Measurements from ENCODE around the gene DLST. TPM values are rescaled to one million over a fixed set of nuclear protein-coding genes. Genes with fewer than 3 reads are reported as not detected.

DLST gene
- 122 TPM for total RNA-seq
- polyA plus RNA-seq, result 10 to 100 TPM in 2 of 4 donors, 1 to 10 TPM in 2; 8.1 to 11.7 (median 10.2) TPM

DNA sequence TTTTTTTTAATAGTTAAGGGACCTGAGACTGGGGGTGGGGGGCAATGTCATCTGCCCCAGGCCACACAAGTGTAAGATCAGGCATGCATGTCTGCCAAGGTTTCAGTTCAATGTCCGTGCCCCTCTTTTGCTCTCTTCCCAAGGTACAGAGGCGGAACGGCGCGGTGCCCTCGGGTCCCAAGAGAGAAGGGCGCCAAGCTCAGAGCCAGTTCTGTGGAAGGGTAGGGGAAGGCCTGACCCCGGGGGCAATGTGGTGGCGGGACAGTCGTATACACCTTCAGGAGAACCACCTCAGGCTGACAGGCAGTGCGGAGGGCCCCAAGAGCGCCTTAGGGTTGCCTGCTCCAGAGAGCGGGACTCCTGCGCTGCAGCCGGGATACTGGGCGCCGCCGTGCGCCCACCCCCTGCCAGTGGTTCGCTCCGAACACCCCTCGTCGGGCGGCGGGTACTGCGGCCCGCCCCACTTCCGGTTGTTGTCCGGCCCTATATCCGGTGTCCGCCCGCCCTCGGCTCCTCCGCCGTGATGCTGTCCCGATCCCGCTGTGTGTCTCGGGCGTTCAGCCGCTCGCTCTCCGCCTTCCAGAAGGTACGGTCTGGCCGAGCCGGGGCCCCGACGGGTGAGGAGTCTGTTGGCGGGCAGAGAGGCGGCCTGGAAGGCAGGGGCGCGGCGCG, at the start of gene DLST:
DLST (plus strand) TSS at position 486 of the 672 bp plus-strand sequence; CDS start at position 524, 38 bp downstream.
- no peaks in the 10 kb centered on the region for H3K9me3 Mint-ChIP-seq
- peak within 1 kb of the TSS; percentile 95 to 100 (median 98) for H3K4me3 Mint-ChIP-seq
- Histone ChIP-seq H3K9me3 (ENCODE audit: control insufficient read depth in 2 of 2, low read length in 2 of 2) (no peaks in the 10 kb centered on the region), H3K27ac (ENCODE audit: insufficient read depth, low read length, poor library complexity, severe bottlenecking) (peak within 1 kb of the TSS; percentile 84), H3K4me3 (ENCODE audit: low read depth, low read length) (peak within 1 kb of the TSS; percentile 93), H3K4me1 (ENCODE audit: control insufficient read depth, insufficient read depth, low read length, poor library complexity, severe bottlenecking) (peaks cover 42% of the 10 kb centered on the region), H3K36me3 (ENCODE audit: control insufficient read depth, insufficient read depth, low read length) (peaks cover 10% of the 10 kb centered on the region), H3K27me3 (ENCODE audit: control insufficient read depth, insufficient read depth, low read length) (no peaks in the 10 kb centered on the region)
- H3K4me1 Mint-ChIP-seq, result peaks cover 14 to 64% (median 50%) of the 10 kb centered on the region in 4 donors
- no peaks in the 10 kb centered on the region for H3K27me3 Mint-ChIP-seq
- peak; percentile 78 to 92 (median 85) for DNase-seq
- peak within 1 kb of the TSS; percentile 94 to 100 (median 99) for H3K27ac Mint-ChIP-seq
- peaks cover 8% of the 10 kb centered on the region for H3K36me3 Mint-ChIP-seq
- ATAC-seq (ENCODE audit: low read depth in 2 of 2), result peak; percentile 89 to 94

DNA sequence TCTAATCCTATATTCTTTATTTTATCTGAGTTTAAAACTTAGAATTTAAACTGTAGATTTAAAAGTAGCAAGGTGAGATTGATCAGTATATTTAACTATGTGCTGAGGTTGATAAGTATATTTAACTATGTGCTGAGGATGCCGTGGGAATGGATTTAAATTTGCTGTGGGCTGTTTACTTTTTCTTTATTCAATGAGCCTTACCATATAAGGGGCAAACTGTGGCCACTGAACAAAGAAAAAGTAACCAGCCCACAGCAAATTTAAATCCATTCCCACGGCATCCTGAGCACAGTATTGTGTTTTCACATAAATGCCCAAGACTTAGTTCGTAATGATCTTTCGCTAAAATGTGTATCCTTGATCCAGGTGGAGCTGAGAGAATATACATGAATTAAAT, 48.9 kb upstream of the DLST start:
- no peak overlapping the region for H3K27ac ChIP-seq (ENCODE audit: insufficient read depth, low read length, poor library complexity, severe bottlenecking)
- H3K4me3 Mint-ChIP-seq, result no peak overlapping the region
- H3K27ac Mint-ChIP-seq, result no peak overlapping the region
- no peaks in the 10 kb centered on the region for H3K9me3 ChIP-seq (ENCODE audit: control insufficient read depth in 2 of 2, low read length in 2 of 2)
- H3K9me3 Mint-ChIP-seq, result no peaks in the 10 kb centered on the region
- ATAC-seq (ENCODE audit: low read depth in 2 of 2) (no peak), DNase-seq (no peak)
- peaks cover 29 to 38% (median 37%) of the 10 kb centered on the region in 4 donors for H3K4me1 Mint-ChIP-seq
- H3K27me3 ChIP-seq (ENCODE audit: control insufficient read depth, insufficient read depth, low read length), result no peaks in the 10 kb centered on the region
- H3K36me3 ChIP-seq (ENCODE audit: control insufficient read depth, insufficient read depth, low read length), result peaks cover 30% of the 10 kb centered on the region
- peaks cover 28% of the 10 kb centered on the region for H3K4me1 ChIP-seq (ENCODE audit: control insufficient read depth, insufficient read depth, low read length, poor library complexity, severe bottlenecking)
- H3K36me3 Mint-ChIP-seq, result peaks cover 24% of the 10 kb centered on the region
- H3K4me3 ChIP-seq (ENCODE audit: low read depth, low read length), result no peak overlapping the region
- no peaks in the 10 kb centered on the region for H3K27me3 Mint-ChIP-seq

DNA sequence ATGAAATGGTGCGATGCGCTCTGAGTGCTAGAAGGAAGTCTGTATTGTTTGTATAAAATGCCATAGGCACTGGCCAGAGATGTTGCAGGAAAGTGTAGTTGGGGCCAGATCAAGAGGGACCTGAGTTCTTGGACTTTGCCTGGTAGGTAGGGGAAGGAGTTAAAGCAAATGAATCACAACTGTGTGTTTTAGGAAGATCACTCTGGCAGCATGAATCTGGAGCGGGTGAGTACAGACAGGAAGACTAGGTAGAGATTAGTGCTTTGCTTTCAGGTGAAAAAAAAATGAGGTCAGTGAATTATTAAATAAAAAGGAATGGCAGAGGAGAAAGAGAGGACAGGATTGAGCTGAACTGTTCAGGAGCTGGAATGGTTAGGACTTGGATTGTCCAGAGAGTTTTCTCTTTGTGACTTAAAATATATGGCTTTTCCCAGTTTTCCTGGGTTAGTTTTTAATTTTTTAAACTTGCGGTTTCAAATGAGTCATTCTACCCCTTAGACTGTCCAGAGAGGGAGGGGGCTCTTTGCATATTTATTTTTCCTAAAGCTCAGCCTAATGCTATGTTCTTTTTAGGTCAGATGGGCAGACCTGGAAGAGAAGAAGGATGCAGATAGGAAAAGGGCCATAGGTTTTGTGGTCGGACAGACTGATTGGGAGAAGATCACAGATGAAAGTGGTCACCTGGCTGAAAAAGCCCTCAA, 46.9 kb upstream of the DLST start:
- Histone ChIP-seq H3K9me3 (ENCODE audit: control insufficient read depth in 2 of 2, low read length in 2 of 2) (no peaks in the 10 kb centered on the region), H3K4me3 (ENCODE audit: low read depth, low read length) (no peak overlapping the region), H3K4me1 (ENCODE audit: control insufficient read depth, insufficient read depth, low read length, poor library complexity, severe bottlenecking) (peaks cover 37% of the 10 kb centered on the region), H3K36me3 (ENCODE audit: control insufficient read depth, insufficient read depth, low read length) (peaks cover 19% of the 10 kb centered on the region), H3K27me3 (ENCODE audit: control insufficient read depth, insufficient read depth, low read length) (no peaks in the 10 kb centered on the region), H3K27ac (ENCODE audit: insufficient read depth, low read length, poor library complexity, severe bottlenecking) (no peak overlapping the region)
- Mint-ChIP-seq H3K27ac (peak overlapping the region; percentile 85 to 94 (median 92)), H3K4me1 (peaks cover 39 to 55% (median 47%) of the 10 kb centered on the region in 4 donors), H3K9me3 (no peaks in the 10 kb centered on the region), H3K4me3 (peak overlapping the region in 3 of 4 donors; percentile 4 to 11 (median 4)), H3K36me3 (peaks cover 14% of the 10 kb centered on the region), H3K27me3 (no peaks in the 10 kb centered on the region)
- DNase-seq, result no peak
- no peak for ATAC-seq (ENCODE audit: low read depth in 2 of 2)

DNA sequence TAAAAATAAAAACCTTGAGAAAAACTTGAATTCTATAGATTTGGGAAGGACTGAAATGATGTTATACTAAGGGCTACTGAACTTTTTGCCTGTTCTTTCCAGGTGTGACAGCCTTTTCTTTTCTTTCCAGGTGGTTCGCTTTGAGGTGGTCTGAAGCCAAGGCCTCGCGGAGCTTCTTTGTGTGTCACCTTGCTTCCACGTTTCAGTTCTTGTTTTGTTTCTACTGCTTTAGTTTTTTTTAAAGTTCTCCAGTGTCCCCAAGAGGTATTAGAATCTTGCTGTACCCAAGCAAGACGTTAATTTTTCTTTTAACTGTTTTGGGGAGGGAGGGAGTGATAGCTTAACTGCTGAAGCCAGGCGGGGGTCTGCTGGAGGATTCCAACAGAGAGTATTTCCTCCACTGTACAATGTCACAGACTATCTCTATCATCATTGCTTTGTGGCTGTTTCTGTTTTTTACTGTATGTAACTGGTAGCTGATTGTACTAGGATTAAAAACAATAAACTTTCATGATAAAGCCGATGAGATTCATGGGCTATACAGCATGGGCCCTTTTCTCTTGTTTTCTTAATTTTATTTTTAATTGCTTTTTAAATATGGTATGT, 46.0 kb upstream of the DLST start:
- peaks cover 40 to 64% (median 52%) of the 10 kb centered on the region in 4 donors for H3K4me1 Mint-ChIP-seq
- H3K27me3 Mint-ChIP-seq, result no peaks in the 10 kb centered on the region
- H3K4me3 Mint-ChIP-seq, result peak overlapping the region in 3 of 4 donors; percentile 53 to 62 (median 55)
- DNase-seq (peak in 1 of 3 donors; percentile 2), ATAC-seq (ENCODE audit: low read depth in 2 of 2) (peak in 1 of 2 donors; percentile 30)
- no peaks in the 10 kb centered on the region for H3K9me3 ChIP-seq (ENCODE audit: control insufficient read depth in 2 of 2, low read length in 2 of 2)
- H3K27ac ChIP-seq (ENCODE audit: insufficient read depth, low read length, poor library complexity, severe bottlenecking), result peak overlapping the region; percentile 84
- peaks cover 12% of the 10 kb centered on the region for H3K36me3 ChIP-seq (ENCODE audit: control insufficient read depth, insufficient read depth, low read length)
- H3K4me1 ChIP-seq (ENCODE audit: control insufficient read depth, insufficient read depth, low read length, poor library complexity, severe bottlenecking), result peaks cover 40% of the 10 kb centered on the region
- H3K27ac Mint-ChIP-seq, result peak overlapping the region; percentile 85 to 94 (median 92)
- H3K9me3 Mint-ChIP-seq, result no peaks in the 10 kb centered on the region
- H3K4me3 ChIP-seq (ENCODE audit: low read depth, low read length), result no peak overlapping the region
- H3K27me3 ChIP-seq (ENCODE audit: control insufficient read depth, insufficient read depth, low read length), result no peaks in the 10 kb centered on the region
- peaks cover 9% of the 10 kb centered on the region for H3K36me3 Mint-ChIP-seq

DNA sequence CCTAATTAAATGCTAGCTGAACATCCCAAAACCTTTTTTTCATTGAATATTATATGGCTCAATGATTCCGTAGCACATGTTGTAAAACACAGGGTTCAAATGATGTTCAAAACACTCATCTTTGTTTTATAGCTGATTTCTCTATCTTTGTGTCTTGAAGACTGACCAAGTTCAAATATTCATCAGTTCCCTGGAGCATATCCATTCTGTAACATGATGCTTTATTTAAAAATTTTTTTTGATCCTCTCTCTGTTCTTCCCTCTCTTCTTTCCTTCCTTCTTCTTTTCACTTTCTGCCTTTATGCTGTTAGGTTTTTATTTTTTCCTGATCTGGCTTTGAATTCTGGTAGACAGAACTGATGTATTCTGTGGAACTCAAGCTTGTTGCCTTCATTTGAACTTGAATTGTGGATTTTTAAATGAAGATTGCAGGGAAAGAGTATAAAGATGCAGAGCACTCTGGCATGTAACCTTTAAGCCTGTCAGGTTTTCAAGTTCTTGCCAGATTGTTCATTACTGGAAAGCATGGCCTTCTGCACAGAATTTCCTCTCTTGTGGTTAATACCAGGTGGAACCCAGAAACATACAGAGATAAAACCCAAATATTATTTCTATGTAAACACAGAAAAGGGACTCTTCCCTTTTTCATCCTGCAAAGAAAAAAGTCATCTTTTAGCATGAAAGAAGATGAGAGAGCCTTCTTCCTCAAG, 45.3 kb upstream of the DLST start:
- peak in 1 of 2 donors; percentile 20 for ATAC-seq (ENCODE audit: low read depth in 2 of 2)
- H3K36me3 ChIP-seq (ENCODE audit: control insufficient read depth, insufficient read depth, low read length), result peaks cover 6% of the 10 kb centered on the region
- H3K27me3 ChIP-seq (ENCODE audit: control insufficient read depth, insufficient read depth, low read length), result no peaks in the 10 kb centered on the region
- H3K9me3 ChIP-seq (ENCODE audit: control insufficient read depth in 2 of 2, low read length in 2 of 2), result no peaks in the 10 kb centered on the region
- Mint-ChIP-seq H3K9me3 (no peaks in the 10 kb centered on the region), H3K27ac (peak overlapping the region; percentile 91 to 94 (median 92)), H3K36me3 (peaks cover 8% of the 10 kb centered on the region), H3K27me3 (no peaks in the 10 kb centered on the region), H3K4me3 (peak overlapping the region in 3 of 4 donors; percentile 36 to 85 (median 78)), H3K4me1 (peaks cover 46 to 70% (median 58%) of the 10 kb centered on the region in 4 donors)
- peak overlapping the region; percentile 33 for H3K4me3 ChIP-seq (ENCODE audit: low read depth, low read length)
- peaks cover 46% of the 10 kb centered on the region for H3K4me1 ChIP-seq (ENCODE audit: control insufficient read depth, insufficient read depth, low read length, poor library complexity, severe bottlenecking)
- peak overlapping the region; percentile 84 for H3K27ac ChIP-seq (ENCODE audit: insufficient read depth, low read length, poor library complexity, severe bottlenecking)
- DNase-seq, result peak in 1 of 3 donors; percentile 60

DNA sequence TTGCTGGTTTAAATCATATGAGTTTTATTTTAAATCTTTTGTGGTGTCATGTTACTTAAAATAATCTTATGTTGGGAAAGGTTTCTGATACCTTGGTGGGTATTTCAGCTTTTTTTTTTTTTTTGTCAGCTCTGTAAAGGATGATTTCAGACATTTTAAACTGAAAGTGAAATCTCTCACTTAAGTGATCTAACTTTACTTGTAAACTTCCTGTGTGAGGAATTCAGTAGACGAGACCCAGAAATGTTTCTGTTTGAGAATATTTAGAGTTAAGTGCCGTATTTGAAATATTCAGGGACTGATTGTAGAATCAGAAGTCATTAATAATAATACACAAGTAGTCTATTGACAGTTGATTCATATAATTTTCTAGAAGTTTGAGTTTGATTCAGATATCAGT, 43.5 kb upstream of the DLST start:
- Histone ChIP-seq H3K4me3 (ENCODE audit: low read depth, low read length) (peak overlapping the region; percentile 83), H3K27me3 (ENCODE audit: control insufficient read depth, insufficient read depth, low read length) (no peaks in the 10 kb centered on the region)
- no peaks in the 10 kb centered on the region for H3K27me3 Mint-ChIP-seq

DNA sequence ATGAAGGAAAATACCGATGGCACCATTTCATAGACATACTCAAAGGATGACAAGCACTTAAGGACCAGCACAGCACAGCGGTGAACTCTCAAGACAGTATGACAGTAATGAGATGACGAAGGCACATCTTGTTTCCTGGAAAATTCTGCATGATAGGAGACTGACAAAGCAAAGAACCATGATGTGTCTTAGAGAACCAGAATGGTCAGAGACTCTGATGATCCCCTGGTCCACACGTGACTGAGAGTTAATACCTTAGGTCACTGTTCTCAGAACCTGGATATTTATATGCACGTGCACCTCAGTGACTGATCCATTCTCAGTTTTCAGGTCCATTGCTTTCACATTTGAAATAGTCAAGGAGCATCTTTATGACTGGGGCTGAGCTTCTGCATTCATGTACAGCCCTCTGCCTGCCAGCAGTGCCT, 41.1 kb upstream of the DLST start:
- Mint-ChIP-seq H3K36me3 (peaks cover 10% of the 10 kb centered on the region), H3K4me1 (peaks cover 42 to 76% (median 53%) of the 10 kb centered on the region in 4 donors), H3K27ac (peak overlapping the region; percentile 72 to 95 (median 92)), H3K9me3 (no peaks in the 10 kb centered on the region), H3K4me3 (peak overlapping the region in 2 of 4 donors; percentile 39 to 59), H3K27me3 (no peaks in the 10 kb centered on the region)
- Histone ChIP-seq H3K4me1 (ENCODE audit: control insufficient read depth, insufficient read depth, low read length, poor library complexity, severe bottlenecking) (peaks cover 50% of the 10 kb centered on the region), H3K4me3 (ENCODE audit: low read depth, low read length) (peak overlapping the region; percentile 23), H3K27me3 (ENCODE audit: control insufficient read depth, insufficient read depth, low read length) (no peaks in the 10 kb centered on the region), H3K36me3 (ENCODE audit: control insufficient read depth, insufficient read depth, low read length) (no peaks in the 10 kb centered on the region), H3K9me3 (ENCODE audit: control insufficient read depth in 2 of 2, low read length in 2 of 2) (no peaks in the 10 kb centered on the region), H3K27ac (ENCODE audit: insufficient read depth, low read length, poor library complexity, severe bottlenecking) (no peak overlapping the region)
- ATAC-seq (ENCODE audit: low read depth in 2 of 2), result peak in 1 of 2 donors; percentile 25
- peak in 1 of 3 donors; percentile 35 for DNase-seq

More for the DNA sequence above, 43.5 kb upstream of the DLST start:
- Histone ChIP-seq H3K36me3 (ENCODE audit: control insufficient read depth, insufficient read depth, low read length) (no peaks in the 10 kb centered on the region), H3K4me1 (ENCODE audit: control insufficient read depth, insufficient read depth, low read length, poor library complexity, severe bottlenecking) (peaks cover 55% of the 10 kb centered on the region), H3K9me3 (ENCODE audit: control insufficient read depth in 2 of 2, low read length in 2 of 2) (no peaks in the 10 kb centered on the region), H3K27ac (ENCODE audit: insufficient read depth, low read length, poor library complexity, severe bottlenecking) (peak overlapping the region; percentile 84)
- Mint-ChIP-seq H3K27ac (peak overlapping the region; percentile 92 to 97 (median 96)), H3K4me3 (peak overlapping the region; percentile 62 to 94 (median 85)), H3K4me1 (peaks cover 52 to 84% (median 64%) of the 10 kb centered on the region in 4 donors), H3K36me3 (peaks cover 10% of the 10 kb centered on the region), H3K9me3 (no peaks in the 10 kb centered on the region)
- peak; percentile 43 to 46 for ATAC-seq (ENCODE audit: low read depth in 2 of 2)
- DNase-seq, result peak in 2 of 3 donors; percentile 51 to 62

All from CD4-positive, CD25-positive, alpha-beta regulatory T cell (primary cell).